Measurements from ENCODE around the gene DMD.
"Not testable (repeated sequence)": the region's sequence is repeated elsewhere in the genome, so short reads cannot be mapped to it uniquely, and the experiment has no call there.

Gene DMD

DNA sequence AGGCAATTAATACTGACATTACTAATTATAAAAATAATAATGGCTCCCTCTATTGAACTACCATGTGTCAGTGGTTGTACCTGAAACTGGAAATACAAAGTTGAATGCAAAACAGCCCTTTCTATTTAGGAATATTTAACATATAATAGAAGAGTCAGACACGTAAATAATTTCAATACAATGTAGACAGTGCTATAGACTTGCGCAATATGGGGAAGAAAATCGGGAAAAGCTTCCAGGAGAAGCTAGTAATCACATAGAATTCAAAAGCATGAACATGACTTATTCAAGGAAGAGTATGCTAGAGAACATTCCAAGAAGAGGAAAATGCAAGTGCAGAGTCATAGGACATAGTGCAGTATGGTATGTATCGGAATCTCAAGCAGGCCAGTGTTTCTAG, 1730.7 kb downstream of the DMD start:
- no peak for DNase-seq

- DNase-seq: no peak
These were observed 1740.1 kb downstream of the DMD start for GRCh38 chrX:31471229-31471628.

DNA sequence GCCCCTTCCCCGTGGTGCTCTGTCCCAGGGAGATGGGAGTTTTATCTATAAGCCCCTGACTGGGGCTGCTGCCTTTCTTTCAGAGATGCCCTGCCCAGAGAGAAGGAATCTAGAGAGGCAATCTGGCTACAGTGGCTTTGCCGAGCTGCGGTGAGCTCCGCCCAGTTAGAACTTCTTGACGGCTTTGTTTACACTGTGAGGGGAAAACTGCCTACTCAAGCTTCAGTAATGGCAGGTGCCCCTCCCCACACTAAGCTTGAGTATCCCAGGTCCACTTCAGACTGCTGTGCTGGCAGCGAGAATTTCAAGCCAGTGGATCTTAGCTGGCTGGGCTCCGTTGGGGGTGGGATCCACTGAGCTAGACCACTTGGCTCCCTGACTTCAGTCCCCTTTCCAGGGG, 1740.6 kb downstream of the DMD start:
- not testable (repeated sequence) for DNase-seq

- DNase-seq: no peak
These were observed 1746.9 kb downstream of the DMD start for GRCh38 chrX:31464306-31464915.

- no peak for DNase-seq
These were observed 1750.1 kb downstream of the DMD start for GRCh38 chrX:31461266-31461665.

DNA sequence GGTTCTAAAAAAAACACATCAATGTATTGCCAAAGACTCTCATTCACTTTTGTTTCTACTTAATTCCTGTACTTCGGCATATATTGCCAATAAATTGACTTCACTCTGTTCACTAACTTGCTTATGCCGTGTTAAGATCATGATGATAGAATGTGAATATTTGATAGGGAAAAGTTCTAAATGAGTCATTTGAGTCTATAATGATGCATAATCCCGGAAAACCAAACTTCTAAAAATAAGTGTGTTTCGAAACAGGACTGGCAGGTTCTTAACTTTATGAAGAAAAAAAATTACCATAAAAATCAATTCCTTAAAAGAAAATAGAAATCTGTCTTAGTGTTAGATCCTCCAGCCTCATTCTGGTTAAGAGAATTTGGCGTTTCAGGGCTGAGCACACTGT, 1752.0 kb downstream of the DMD start:
- no peak for DNase-seq

DNA sequence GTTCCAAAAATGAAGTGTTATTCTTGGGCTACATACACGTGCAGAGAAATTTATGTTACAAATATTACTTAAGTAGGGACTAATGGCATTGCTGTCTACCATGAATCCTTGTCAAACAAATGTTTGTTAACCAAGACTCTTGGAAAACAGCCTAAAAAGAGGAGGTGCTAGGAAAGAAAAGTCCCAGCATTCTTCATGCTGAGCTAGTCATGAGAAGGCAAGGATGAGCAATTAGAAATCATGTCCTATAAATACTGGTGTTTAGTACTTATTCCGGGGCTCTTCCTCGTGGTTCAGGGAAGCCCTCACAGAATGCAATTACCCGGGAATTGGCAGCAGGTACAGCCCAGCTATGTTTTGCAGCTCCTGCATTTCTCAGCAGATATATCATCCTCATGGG, 1761.4 kb downstream of the DMD start:
- no peak for DNase-seq

DNA sequence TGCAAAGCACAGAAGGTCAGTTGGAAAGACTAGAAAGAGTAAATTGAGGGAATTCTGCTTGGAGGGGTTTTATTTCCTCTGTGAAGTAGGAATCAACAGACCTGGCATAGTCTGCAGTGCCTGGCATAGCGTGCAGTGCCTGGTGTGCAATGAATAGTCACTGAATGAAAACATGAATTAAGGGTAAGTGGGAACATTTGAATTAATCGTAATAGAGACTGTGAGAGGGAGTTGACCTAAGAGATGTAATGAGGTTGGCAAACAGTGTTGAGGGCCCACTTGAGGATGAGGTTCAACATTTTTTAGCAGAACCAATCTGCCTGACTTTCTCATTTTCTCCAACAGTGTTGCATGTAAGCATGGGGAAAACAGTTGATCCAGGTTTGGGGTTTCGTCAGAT, 1762.3 kb downstream of the DMD start:
- no peak for DNase-seq

GRCh38 chrX:31445542-31445941, 1765.8 kb downstream of the DMD start:
- no peak for DNase-seq

- DNase-seq: no peak
These were observed 1767.7 kb downstream of the DMD start for GRCh38 chrX:31443654-31444053.

DNA sequence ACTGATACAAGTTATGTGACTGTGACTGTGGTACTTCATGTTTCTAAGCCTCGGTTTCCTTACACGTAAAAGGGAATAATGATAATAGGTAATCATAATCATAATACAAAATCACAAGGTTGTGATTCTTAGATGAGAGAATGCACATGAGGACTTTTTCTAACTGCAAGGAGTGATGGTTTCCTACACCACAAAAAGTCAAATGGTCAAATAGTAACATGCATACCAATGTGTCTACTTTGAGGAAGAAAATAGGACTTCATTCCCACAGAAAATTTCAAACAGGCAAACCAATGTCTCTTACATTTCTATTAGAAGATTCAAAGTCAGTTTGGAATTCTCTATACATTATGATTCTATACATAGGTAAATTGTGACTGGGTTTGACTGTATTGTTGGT, 1770.8 kb downstream of the DMD start:
- DNase-seq: no peak

DNA sequence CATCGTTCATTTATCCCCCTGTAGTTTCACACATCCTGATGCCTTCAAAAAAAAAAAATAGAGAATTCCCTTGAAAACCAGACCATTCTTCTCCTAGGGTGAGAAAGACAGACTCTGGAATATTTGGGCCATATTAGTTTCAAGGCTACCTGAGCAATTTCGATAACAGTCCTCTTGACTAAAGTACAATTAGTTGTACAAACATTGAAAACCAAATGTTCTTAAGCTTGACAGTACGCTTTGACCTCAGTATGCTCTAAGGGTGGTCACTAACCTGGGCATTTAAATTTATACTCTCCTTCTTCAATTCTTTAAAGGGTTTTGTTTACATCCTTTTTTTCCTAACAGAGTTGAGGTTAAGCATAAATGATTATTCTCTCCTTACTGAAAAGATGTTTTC, 1774.9 kb downstream of the DMD start:
- DNase-seq: no peak

DNA sequence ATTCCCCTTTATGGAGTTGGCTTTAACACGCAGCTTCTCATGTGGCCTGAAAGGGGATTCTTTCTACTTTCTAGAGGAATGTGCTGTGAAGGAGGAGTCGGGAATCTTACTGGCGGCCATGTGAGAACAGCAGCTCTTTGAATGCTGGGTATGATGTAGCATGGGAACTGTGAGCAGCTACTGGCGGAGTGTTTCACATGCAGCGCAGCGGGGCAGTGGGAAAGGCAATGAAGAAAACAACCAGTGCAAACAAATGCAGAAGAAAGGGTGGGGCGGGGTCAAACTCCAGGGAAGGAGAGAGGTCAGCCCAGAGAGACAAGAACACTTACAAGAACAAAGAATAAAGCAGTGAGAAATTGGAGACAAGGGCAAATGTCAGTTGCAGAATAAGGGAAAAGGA, 1775.8 kb downstream of the DMD start:
- DNase-seq: no peak

DNA sequence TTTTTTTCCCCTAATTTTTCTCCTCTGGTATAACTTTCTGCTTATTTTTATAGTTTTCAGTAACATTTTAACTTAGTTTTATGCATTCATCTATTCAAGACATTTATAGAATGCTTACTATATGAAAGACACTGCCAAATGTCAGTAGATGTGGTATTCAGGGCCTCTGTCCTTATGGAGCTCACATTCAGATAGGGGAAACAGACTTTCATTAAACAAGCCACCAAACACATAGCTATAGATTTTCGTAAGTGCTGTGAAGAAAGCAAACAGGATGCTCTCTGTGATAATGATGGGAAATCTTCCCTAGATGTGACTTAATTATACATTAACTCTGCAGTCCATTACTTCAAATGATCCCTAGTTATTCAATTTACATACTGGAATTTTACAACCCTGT, 1777.5 kb downstream of the DMD start:
- DNase-seq: no peak

- DNase-seq: no peak
These were observed 1781.4 kb downstream of the DMD start for GRCh38 chrX:31429915-31430314.

GRCh38 chrX:31423609-31424189, 1787.7 kb downstream of the DMD start:
- DNase-seq: no peak

DNA sequence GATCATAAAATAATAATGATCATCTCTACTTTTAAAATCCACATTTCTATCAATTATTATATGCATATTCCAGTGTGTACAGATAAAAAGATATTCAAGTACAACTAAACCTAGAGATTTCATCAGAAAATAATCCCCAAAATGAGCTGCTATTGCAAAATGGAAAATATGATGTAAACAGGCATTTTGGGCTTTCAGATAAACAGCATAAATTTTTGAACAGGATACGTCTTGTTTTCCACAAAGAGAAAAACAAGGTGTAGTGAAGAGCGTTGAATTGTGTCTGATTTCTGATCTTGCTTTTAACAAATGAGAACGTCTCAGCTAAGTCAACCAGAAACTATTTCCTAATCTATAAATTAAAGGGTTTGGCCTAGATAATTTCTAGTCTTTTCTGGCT, 1789.9 kb downstream of the DMD start:
- no peak for DNase-seq

DNA sequence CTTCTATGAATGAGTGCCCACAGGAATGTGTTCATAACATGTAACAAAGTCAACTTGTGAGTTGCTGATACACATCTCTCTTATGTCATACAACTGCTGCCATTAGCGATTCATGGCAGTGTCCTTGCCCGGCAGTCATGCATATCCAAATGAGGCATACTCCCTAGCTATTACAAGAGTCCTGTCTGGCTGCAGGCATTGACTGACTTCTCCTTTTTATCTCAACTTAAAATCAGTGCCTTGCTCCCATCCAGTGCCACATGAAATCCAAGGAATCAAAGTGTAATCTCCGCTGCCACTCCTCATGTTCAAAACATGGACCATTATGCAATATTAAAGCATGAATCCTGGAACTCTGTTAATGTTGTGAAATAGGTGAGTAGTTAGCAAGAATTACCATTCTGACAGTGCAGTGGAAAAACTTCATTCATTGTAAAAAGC, 1790.6 kb downstream of the DMD start:
- no peak for DNase-seq

GRCh38 chrX:31420302-31420701, 1791.0 kb downstream of the DMD start:
- DNase-seq: no peak

DNA sequence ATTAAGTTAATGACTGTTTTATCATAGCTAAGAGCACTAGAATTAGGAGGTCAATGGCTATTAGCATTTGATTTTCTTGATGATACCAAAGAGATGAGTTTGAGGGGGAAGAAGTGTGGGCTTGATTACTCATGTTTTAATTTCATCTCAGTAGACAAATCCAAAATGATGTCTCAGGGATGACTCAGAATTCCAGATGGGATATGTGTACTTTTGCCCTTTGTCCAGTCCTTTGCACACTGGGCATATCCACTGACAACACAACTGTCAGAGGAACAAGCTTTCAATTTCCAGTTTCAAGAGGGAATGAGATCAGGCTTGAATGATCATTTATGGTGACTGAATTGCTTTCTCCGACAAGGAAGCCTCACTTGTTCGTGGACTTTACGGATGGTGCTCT, 1814.2 kb downstream of the DMD start:
- no peak for DNase-seq

DNA sequence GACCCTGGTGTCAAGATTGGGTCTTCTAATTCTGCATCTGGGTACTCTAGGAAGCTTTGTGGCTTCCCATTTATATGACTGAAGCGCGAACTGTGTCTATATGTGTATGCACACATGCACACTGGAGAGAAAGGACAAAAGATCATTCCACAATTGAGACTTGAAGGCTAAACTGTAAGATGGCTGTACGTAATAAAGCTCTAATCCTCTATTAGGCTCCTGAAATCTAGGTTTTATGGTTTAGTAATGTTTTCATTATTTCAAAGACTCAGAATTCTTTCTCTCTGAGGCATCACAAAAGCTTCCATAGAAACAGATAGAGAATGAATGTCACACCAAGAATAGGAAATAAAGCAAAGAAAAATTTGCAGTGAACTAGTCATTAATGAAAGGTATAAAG, 1818.8 kb downstream of the DMD start:
- no peak for DNase-seq

DNA sequence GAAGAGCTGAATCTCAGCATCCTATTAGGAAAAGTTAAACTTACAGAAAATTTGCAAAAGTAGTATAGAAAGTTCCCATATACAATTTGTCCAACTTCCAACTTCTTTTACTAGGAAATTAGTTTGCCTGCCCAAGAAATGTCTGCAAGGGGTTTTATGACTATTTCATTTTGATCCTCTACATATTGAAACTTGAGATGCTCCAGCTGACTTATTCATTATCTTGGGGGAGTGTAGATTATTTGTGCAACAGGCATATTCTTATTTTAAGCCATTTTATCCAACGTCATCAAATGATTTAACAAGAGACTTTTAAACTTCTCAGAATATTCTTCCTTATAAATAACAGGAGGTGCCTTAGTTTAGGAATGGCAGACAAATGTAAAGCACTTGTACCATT, 1822.4 kb downstream of the DMD start:
- DNase-seq: no peak

GRCh38 chrX:31384471-31384870, 1826.9 kb downstream of the DMD start:
- no peak for DNase-seq

DNA sequence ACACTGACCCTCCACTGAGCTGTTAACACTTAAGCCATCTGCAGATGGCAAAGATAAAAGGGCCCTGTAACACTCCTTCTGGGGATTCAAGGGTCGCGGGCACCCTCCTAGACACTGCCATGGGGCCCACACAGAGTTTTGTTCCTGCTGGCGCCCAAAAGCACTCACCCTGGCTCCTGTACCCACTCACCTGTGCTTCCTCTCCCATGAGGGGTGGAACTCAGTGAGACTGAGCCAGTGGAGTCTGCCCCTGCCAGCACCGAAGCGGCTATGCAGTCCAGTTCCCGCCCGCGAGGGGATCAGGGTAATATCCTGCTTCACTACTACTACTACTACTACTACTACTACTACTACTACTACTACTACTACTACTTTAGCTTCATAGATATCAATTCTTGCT, 1827.4 kb downstream of the DMD start:
- no peak for DNase-seq

GRCh38 chrX:31378973-31379372, 1832.4 kb downstream of the DMD start:
- not testable (repeated sequence) for DNase-seq

Data from CD4-positive, alpha-beta T cell treated with Interleukin-4 for 1 hour (primary cell).